Omental fat pad (tissue), 4 donors: ENCODE results near the gene AANAT. TPM values are rescaled to one million over a fixed set of nuclear protein-coding genes. Genes with fewer than 3 reads are reported as not detected.

ENCODE experiments used
- ATAC-seq: fragments of 150-250 bp; one replicate; pipeline ENCODE4 v1.9.1; 2016; ENCODE audit warnings: mild to moderate bottlenecking, moderate library complexity; ENCODE audit not compliant: low FRiP score
- DNase-seq: peaks from one replicate; pipeline ENCODE4 v3.0.0-alpha.2; 2019; ENCODE audit warnings: low spot score
- CTCF ChIP-seq, 3 donors: fragments of 450-650 bp; IDR thresholded peaks; one replicate each; pipeline ENCODE4 v1.5.1; 2016 to 2017; ENCODE audit warnings: antibody characterized with exemption in 3 of 3, mild to moderate bottlenecking in 3 of 3, moderate library complexity in 2 of 3
- total RNA-seq, 4 donors: library from RNA; depleted of rRNA; stranded (reverse); fragments of >200 nt; gene quantifications; one replicate each; pipeline ENCODE4 v1.1.0, GENCODE V29; 2016

The AANAT gene
- total RNA-seq, 4 donors from 2014 or later: not detected

GRCh38 chr17:76426853-76427252 lies 40.5 kb upstream of the AANAT start:
- ATAC-seq (no peak), DNase-seq (no peak)
- TF ChIP-seq CTCF (IDR thresholded peaks at IDR 0.05): no peak

- no peak for TF ChIP-seq CTCF (IDR thresholded peaks at IDR 0.05)
- DNase-seq (no peak), ATAC-seq (peak; percentile 44)
These were observed 39.7 kb upstream of the AANAT start for GRCh38 chr17:76427501-76428231.

DNA sequence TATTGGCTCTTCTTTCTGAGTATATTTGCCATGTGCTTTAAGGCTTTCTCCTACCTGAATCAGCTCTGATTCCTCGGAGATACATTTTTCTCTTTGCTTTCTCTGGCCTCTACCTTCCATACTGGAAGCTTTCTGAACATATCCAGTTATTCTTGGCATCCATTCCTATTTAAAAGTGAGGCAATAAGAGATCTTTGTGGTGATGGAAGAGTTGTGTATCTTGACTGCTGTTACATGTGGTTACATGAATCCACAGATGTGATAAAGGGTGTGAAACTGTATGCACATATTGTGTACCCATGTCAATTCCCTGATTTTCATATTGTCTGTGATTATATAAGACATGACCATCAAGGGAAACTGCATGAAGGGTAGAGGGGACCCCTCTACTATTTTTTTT lies 38.9 kb upstream of the AANAT start:
- DNase-seq (no peak), ATAC-seq (no peak)
- no peak for TF ChIP-seq CTCF (IDR thresholded peaks at IDR 0.05)

GRCh38 chr17:76431509-76431908 lies 35.9 kb upstream of the AANAT start:
- TF ChIP-seq CTCF (IDR thresholded peaks at IDR 0.05): no peak
- ATAC-seq (no peak), DNase-seq (no peak)

DNA sequence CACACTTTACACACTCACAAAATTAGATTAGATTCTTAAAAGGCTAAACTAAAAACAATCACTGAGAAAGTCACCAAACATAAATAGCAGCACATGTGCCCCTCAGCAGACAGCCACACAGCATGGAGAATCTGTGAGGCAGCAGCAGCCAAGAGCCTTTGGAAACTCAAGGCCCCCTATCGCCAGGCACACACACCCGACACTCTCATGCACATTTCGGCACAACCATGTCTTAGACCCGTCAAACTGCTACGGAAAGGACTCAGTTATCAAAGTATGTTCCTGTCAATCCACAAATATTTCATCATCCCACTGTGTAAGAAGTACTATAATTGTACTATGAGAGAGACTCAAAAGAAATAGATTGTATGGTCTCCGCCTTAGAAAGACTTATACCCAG lies 35.4 kb upstream of the AANAT start:
- ATAC-seq: no peak
- DNase-seq: no peak
- no peak for TF ChIP-seq CTCF (IDR thresholded peaks at IDR 0.05)

- no peak for TF ChIP-seq CTCF (IDR thresholded peaks at IDR 0.05)
- DNase-seq: no peak
- no peak for ATAC-seq
These were observed 34.6 kb upstream of the AANAT start for GRCh38 chr17:76432712-76433336.

DNA sequence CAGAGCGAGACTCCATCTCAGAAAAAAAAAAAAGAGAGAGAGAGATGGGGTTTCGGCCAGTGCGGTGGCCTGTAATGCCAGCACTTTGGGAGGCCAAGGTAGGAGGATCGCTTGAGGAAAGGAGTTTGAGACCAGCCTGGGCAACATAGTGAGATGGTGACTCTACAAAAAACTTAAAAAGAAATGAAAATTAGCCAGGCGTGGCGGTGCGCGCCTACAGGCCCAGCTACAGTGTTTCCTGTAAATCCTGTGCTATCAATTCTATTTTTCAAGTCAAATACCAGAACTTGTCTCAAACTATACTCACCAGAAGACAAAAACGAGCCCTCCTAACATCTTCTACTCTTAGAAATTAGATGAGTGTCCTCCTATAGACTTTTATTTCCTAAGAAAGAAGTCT lies 33.7 kb upstream of the AANAT start:
- ATAC-seq: no peak
- no peak for DNase-seq
- no peak for TF ChIP-seq CTCF (IDR thresholded peaks at IDR 0.05)
